DOHH2 (cell line): ENCODE measurements around the gene MPPED1.

ENCODE experiments used
- H3F3A ChIP-seq: fragments of 200-600 bp; sonication (generic), shearing (Covaris generic); 2 replicates; pipeline ENCODE4 v1.6.0; 2016; ENCODE audit warnings: antibody characterized with exemption, mild to moderate bottlenecking; ENCODE audit not compliant: control insufficient read depth, insufficient read depth
- H3K27ac ChIP-seq: fragments of 200-600 bp; sonication (generic); 2 replicates; pipeline ENCODE4 v1.5.1; 2014; ENCODE audit warnings: low read depth, mild to moderate bottlenecking, low read length, moderate library complexity
- H3K27me3 ChIP-seq: fragments of 200-600 bp; sonication (generic); 2 replicates; pipeline ENCODE4 v1.6.1; 2014; ENCODE audit warnings: mild to moderate bottlenecking, low read length, mixed read lengths; ENCODE audit not compliant: control insufficient read depth
- H3K36me3 ChIP-seq: fragments of 200-600 bp; sonication (generic); 2 replicates; pipeline ENCODE4 v1.6.1; 2014; ENCODE audit warnings: mild to moderate bottlenecking, low read length, moderate library complexity, mixed read lengths; ENCODE audit not compliant: control insufficient read depth
- H3K4me1 ChIP-seq: fragments of 200-600 bp; sonication (generic); 2 replicates; pipeline ENCODE4 v1.6.1; 2014; ENCODE audit warnings: mild to moderate bottlenecking, low read length, mixed read lengths; ENCODE audit not compliant: control insufficient read depth
- H3K4me2 ChIP-seq: fragments of 200-600 bp; sonication (generic); 2 replicates; pipeline ENCODE4 v1.6.0; 2014; ENCODE audit warnings: mild to moderate bottlenecking, low read length, moderate library complexity
- H3K4me3 ChIP-seq: fragments of 200-600 bp; sonication (generic); 2 replicates; pipeline ENCODE4 v1.5.1; 2014; ENCODE audit warnings: mild to moderate bottlenecking, low read length, mixed read lengths
- H3K79me2 ChIP-seq: fragments of 200-600 bp; sonication (generic); 2 replicates; pipeline ENCODE4 v1.6.1; 2014; ENCODE audit warnings: mild to moderate bottlenecking, low read length, mixed read lengths; ENCODE audit not compliant: control insufficient read depth
- H3K9me2 ChIP-seq: fragments of 200-600 bp; sonication (generic); replicated peaks from 2 replicates; pipeline ENCODE4 v1.6.1; 2014; ENCODE audit warnings: mild to moderate bottlenecking, low read length, mixed read lengths; ENCODE audit not compliant: control insufficient read depth
- H3K9me3 ChIP-seq: fragments of 200-600 bp; sonication (generic); 2 replicates; pipeline ENCODE4 v1.6.1; 2014; ENCODE audit warnings: antibody characterized with exemption, low read length, mixed read lengths; ENCODE audit not compliant: control insufficient read depth, insufficient read depth
- H4K20me1 ChIP-seq: fragments of 200-600 bp; sonication (generic); 2 replicates; pipeline ENCODE4 v1.6.0; 2014; ENCODE audit warnings: low read depth, mild to moderate bottlenecking, antibody characterized with exemption, low read length, moderate library complexity; ENCODE audit not compliant: control insufficient read depth, insufficient read depth
- CTCF ChIP-seq: fragments of 200-600 bp; sonication (generic); IDR thresholded peaks from one replicate; pipeline ENCODE4 v1.5.1; 2014; ENCODE audit warnings: antibody characterized with exemption, mild to moderate bottlenecking, low read depth, low read length; ENCODE audit not compliant: poor library complexity, severe bottlenecking
- EZH2phosphoT487 ChIP-seq: fragments of 200-600 bp; sonication (generic); IDR thresholded peaks from 2 replicates; pipeline ENCODE4 v1.6.1; 2017; ENCODE audit warnings: borderline replicate concordance, mild to moderate bottlenecking, antibody characterized with exemption, low read length, moderate library complexity, mixed read lengths

The MPPED1 gene

GRCh38 chr22:43544289-43544673, 132.5 kb downstream of the MPPED1 start:
- no peaks in the 10 kb centered on the region for H3K79me2 ChIP-seq
- TF ChIP-seq EZH2phosphoT487 (no peak), CTCF (no peak)
- no peaks in the 10 kb centered on the region for H3K4me1 ChIP-seq
- no peaks in the 10 kb centered on the region for H3K9me3 ChIP-seq
- no peaks in the 10 kb centered on the region for H3K9me2 ChIP-seq
- no peak overlapping the region for H3K4me3 ChIP-seq
- H3K4me2 ChIP-seq, result no peak overlapping the region
- no peaks in the 10 kb centered on the region for H3K36me3 ChIP-seq
- no peaks in the 10 kb centered on the region for H3F3A ChIP-seq
- no peaks in the 10 kb centered on the region for H4K20me1 ChIP-seq
- H3K27me3 ChIP-seq, result no peaks in the 10 kb centered on the region
- H3K27ac ChIP-seq, result no peak overlapping the region

GRCh38 chr22:43546186-43546585, 134.4 kb downstream of the MPPED1 start:
- no peak overlapping the region for H3K4me2 ChIP-seq
- no peak overlapping the region for H3K27ac ChIP-seq
- no peaks in the 10 kb centered on the region for H3K27me3 ChIP-seq
- H4K20me1 ChIP-seq, result no peaks in the 10 kb centered on the region
- no peaks in the 10 kb centered on the region for H3K9me2 ChIP-seq
- no peak for TF ChIP-seq CTCF
- TF ChIP-seq EZH2phosphoT487, result no peak
- H3K4me3 ChIP-seq, result no peak overlapping the region
- no peaks in the 10 kb centered on the region for H3K9me3 ChIP-seq
- no peaks in the 10 kb centered on the region for H3F3A ChIP-seq
- H3K79me2 ChIP-seq, result no peaks in the 10 kb centered on the region
- no peaks in the 10 kb centered on the region for H3K36me3 ChIP-seq
- no peaks in the 10 kb centered on the region for H3K4me1 ChIP-seq

GRCh38 chr22:43550024-43550620, 138.3 kb downstream of the MPPED1 start:
- no peak overlapping the region for H3K4me3 ChIP-seq
- no peaks in the 10 kb centered on the region for H3K4me1 ChIP-seq
- H3K4me2 ChIP-seq, result no peak overlapping the region
- no peak for TF ChIP-seq CTCF
- no peak for TF ChIP-seq EZH2phosphoT487
- H3K79me2 ChIP-seq, result no peaks in the 10 kb centered on the region
- H3K9me2 ChIP-seq, result no peaks in the 10 kb centered on the region
- H3K9me3 ChIP-seq, result no peaks in the 10 kb centered on the region
- no peaks in the 10 kb centered on the region for H3K27me3 ChIP-seq
- H3F3A ChIP-seq, result no peaks in the 10 kb centered on the region
- H3K36me3 ChIP-seq, result no peaks in the 10 kb centered on the region
- no peaks in the 10 kb centered on the region for H4K20me1 ChIP-seq
- no peak overlapping the region for H3K27ac ChIP-seq
